H1 (cell line): ENCODE results near the gene CFAP100. TPM values are rescaled to one million over a fixed set of nuclear protein-coding genes. Genes with fewer than 3 reads are reported as not detected.

ENCODE experiments used
- CTCF ChIA-PET: fragments of 300-600 bp; sonication (Branson Sonifier 250); formaldehyde crosslinking; loops from one replicate; lab custom pipeline; 2021; ENCODE audit not compliant: partially characterized antibody; lab: Charles Lee
- POLR2A ChIA-PET: fragments of 300-600 bp; sonication (Branson Sonifier 250); formaldehyde crosslinking; loops from one replicate; lab custom pipeline; 2021; ENCODE audit warnings: inconsistent platforms; ENCODE audit not compliant: partially characterized antibody; lab: Charles Lee
- DNase-seq, 2 experiments: peaks; one replicate each; pipeline versions ENCODE4 v3.0.0 to v3.0.0-alpha.2; 2010 to 2022; ENCODE audit warnings: low spot score in 2 of 2, low read depth in 1 of 2, mixed read lengths in 1 of 2
- FAIRE-seq: peaks from 2 replicates; lab custom pipeline; 2011; peaks lifted over from hg19 to GRCh38; lab: Jason Lieb, UNC
- H2AFZ ChIP-seq: 2 replicates; pipeline ENCODE4 v1.8.1; 2012; ENCODE audit warnings: low read length, inconsistent platforms
- H2AK5ac ChIP-seq: 2 replicates; pipeline ENCODE4 v1.6.1; 2013; ENCODE audit warnings: low read depth, low read length
- H2BK120ac ChIP-seq: replicated peaks from 2 replicates; pipeline ENCODE3; 2013; ENCODE audit warnings: low read depth, low read length, inconsistent platforms
- H2BK12ac ChIP-seq: 2 replicates; pipeline ENCODE4 v1.6.1; 2013; ENCODE audit warnings: low read depth, low read length
- H2BK15ac ChIP-seq: 2 replicates; pipeline ENCODE4 v1.6.1; 2013; ENCODE audit warnings: low read length
- H2BK20ac ChIP-seq: 2 replicates; pipeline ENCODE4 v1.6.1; 2013; ENCODE audit warnings: low read length
- H2BK5ac ChIP-seq: 2 replicates; pipeline ENCODE4 v1.6.1; 2013; ENCODE audit warnings: low read depth, low read length
- H3K14ac ChIP-seq: 2 replicates; pipeline ENCODE4 v1.6.1; 2013; ENCODE audit warnings: inconsistent platforms; ENCODE audit not compliant: insufficient read length
- H3K18ac ChIP-seq: 2 replicates; pipeline ENCODE4 v1.6.1; 2013; ENCODE audit warnings: low read length; ENCODE audit errors: extremely low read depth
- H3K23ac ChIP-seq: 2 replicates; pipeline ENCODE4 v1.6.1; 2013; ENCODE audit warnings: inconsistent platforms; ENCODE audit not compliant: insufficient read length
- H3K23me2 ChIP-seq: 2 replicates; pipeline ENCODE4 v1.6.1; 2013; ENCODE audit warnings: low read depth, low read length
- H3K27ac ChIP-seq: 2 replicates; pipeline ENCODE4 v1.6.1; 2011; ENCODE audit warnings: low read depth, low read length, inconsistent platforms
- H3K27me3 ChIP-seq, 4 experiments: replicated peaks in 1 of 4; 1 replicate in 1 of 4; 2 replicates in 3 of 4; pipeline versions ENCODE4 v1.6.1 to v1.8.1; 2011 to 2013; ENCODE audit warnings: low read length in 3 of 4, mild to moderate bottlenecking in 3 of 4, inconsistent platforms in 2 of 4, mixed read lengths in 2 of 4, moderate library complexity in 1 of 4; ENCODE audit not compliant: control insufficient read depth in 3 of 4, insufficient read depth in 3 of 4; ENCODE audit errors: extremely low read depth in 1 of 4
- H3K36me3 ChIP-seq, 4 experiments: 2 replicates each; pipeline versions ENCODE4 v1.6.1 to v1.8.1; 2011 to 2013; ENCODE audit warnings: mild to moderate bottlenecking in 4 of 4, low read length in 3 of 4, moderate library complexity in 2 of 4, control low read depth in 1 of 4, inconsistent platforms in 1 of 4; ENCODE audit not compliant: insufficient read depth in 4 of 4, control insufficient read depth in 2 of 4
- H3K4ac ChIP-seq: replicated peaks from 2 replicates; pipeline ENCODE3; 2013; ENCODE audit warnings: low read length, low read depth, mixed read lengths, inconsistent platforms; ENCODE audit not compliant: insufficient read length
- H3K4me1 ChIP-seq, 4 experiments: replicated peaks in 1 of 4; 1 replicate in 1 of 4; 2 replicates in 3 of 4; pipeline versions ENCODE4 v1.6.1 to v1.8.1; 2011 to 2013; ENCODE audit warnings: low read length in 3 of 4, inconsistent platforms in 2 of 4, mixed read lengths in 1 of 4; ENCODE audit not compliant: insufficient read depth in 4 of 4, control insufficient read depth in 3 of 4
- H3K4me2 ChIP-seq, 2 experiments: 2 replicates each; pipeline versions ENCODE4 v1.6.1 to v1.8.1; 2011 to 2013; ENCODE audit warnings: low read depth in 2 of 2, low read length in 2 of 2, control low read depth in 1 of 2, inconsistent platforms in 1 of 2, mild to moderate bottlenecking in 1 of 2; ENCODE audit not compliant: insufficient read depth in 1 of 2
- H3K4me3 ChIP-seq, 4 experiments: fragments of 200-600, 300-600 bp in 1 of 4; sonication (generic), shearing (Covaris generic), sonication (Bioruptor Twin) in 1 of 4; 2 replicates each; pipeline versions ENCODE4 v1.5.1 to v1.8.1; 2011 to 2016; ENCODE audit warnings: low read length in 4 of 4, low read depth in 3 of 4, control low read depth in 2 of 4, inconsistent platforms in 2 of 4, mild to moderate bottlenecking in 2 of 4, mixed read lengths in 1 of 4, moderate library complexity in 1 of 4; ENCODE audit not compliant: insufficient read depth in 2 of 4; ENCODE audit errors: extremely low read depth in 1 of 4
- H3K56ac ChIP-seq: replicated peaks from 2 replicates; pipeline ENCODE3; 2013; ENCODE audit warnings: low read depth, mild to moderate bottlenecking, mixed read lengths, low read length, inconsistent platforms; ENCODE audit not compliant: insufficient read length
- H3K79me1 ChIP-seq: 2 replicates; pipeline ENCODE4 v1.6.1; 2013; ENCODE audit warnings: low read depth, low read length, control low read depth
- H3K79me2 ChIP-seq, 2 experiments: 2 replicates each; pipeline versions ENCODE4 v1.6.1 to v1.8.1; 2012 to 2013; ENCODE audit warnings: low read length in 2 of 2, mild to moderate bottlenecking in 2 of 2, inconsistent platforms in 1 of 2; ENCODE audit not compliant: insufficient read depth in 2 of 2, control insufficient read depth in 1 of 2
- H3K9ac ChIP-seq, 4 experiments: replicated peaks in 1 of 4; 1 replicate in 1 of 4; 2 replicates in 3 of 4; pipeline versions ENCODE4 v1.6.1 to v1.8.1; 2011 to 2013; ENCODE audit warnings: low read depth in 3 of 4, low read length in 3 of 4, control low read depth in 2 of 4, mild to moderate bottlenecking in 2 of 4, moderate library complexity in 2 of 4, inconsistent platforms in 1 of 4; ENCODE audit errors: extremely low read depth in 1 of 4
- H3K9me3 ChIP-seq, 2 experiments: 2 replicates each; pipeline versions ENCODE4 v1.6.1 to v1.8.1; 2012 to 2013; ENCODE audit warnings: mild to moderate bottlenecking in 2 of 2, moderate library complexity in 2 of 2, control low read depth in 1 of 2, inconsistent platforms in 1 of 2, low read depth in 1 of 2, low read length in 1 of 2, mixed read lengths in 1 of 2; ENCODE audit not compliant: insufficient read depth in 2 of 2
- H4K20me1 ChIP-seq, 2 experiments: replicated peaks in 1 of 2; 2 replicates each; pipeline versions ENCODE3 to v1.8.1; 2011 to 2013; ENCODE audit warnings: inconsistent platforms in 2 of 2, low read length in 2 of 2, mild to moderate bottlenecking in 1 of 2; ENCODE audit not compliant: insufficient read depth in 2 of 2, control insufficient read depth in 1 of 2
- H4K5ac ChIP-seq: 2 replicates; pipeline ENCODE4 v1.6.1; 2013; ENCODE audit warnings: low read length, low read depth, mixed read lengths, inconsistent platforms; ENCODE audit not compliant: insufficient read length
- H4K8ac ChIP-seq: 2 replicates; pipeline ENCODE4 v1.8.0; 2013; ENCODE audit warnings: mild to moderate bottlenecking, moderate library complexity, low read length, inconsistent platforms; ENCODE audit not compliant: insufficient read depth; ENCODE audit errors: extremely low read depth
- H4K91ac ChIP-seq: replicated peaks from 2 replicates; pipeline ENCODE3; 2013; ENCODE audit warnings: low read length, mixed read lengths, inconsistent platforms; ENCODE audit not compliant: insufficient read length
- WGBS, 2 experiments: shearing (Covaris generic) in 1 of 2; methylation state at CpG; one replicate each; pipeline versions ENCODE4 v1.1.6 to v1.1.7; 2013 to 2015; ENCODE audit warnings: low lambda C conversion rate in 2 of 2, mixed read lengths in 2 of 2, inconsistent platforms in 1 of 2, low coverage in 1 of 2, missing lambda C conversion rate in 1 of 2; ENCODE audit not compliant: insufficient replicate concordance in 2 of 2, insufficient coverage in 1 of 2, insufficient read length in 1 of 2; ENCODE audit errors: extremely low coverage in 1 of 2, missing lambda C conversion rate in 1 of 2; 5-methylcytosine and 5-hydroxymethylcytosine counted together
- polyA plus RNA-seq, 7 experiments: library from polyadenylated mRNA; depleted of rRNA in 3 of 7; stranded (reverse) in 5 of 7; unstranded in 2 of 7; fragments of >200 nt in 5 of 7; fragments of 200-250 nt in 2 of 7; gene quantifications; 1 replicate in 5 of 7; 2 replicates in 1 of 7; 4 replicates in 1 of 7; pipeline versions ENCODE4 v1.2.1 to v1.2.3, GENCODE V29; 2011 to 2013; ENCODE audit warnings: missing spikeins in 2 of 7, mixed read lengths in 2 of 7
- total RNA-seq: library from RNA; stranded (reverse); fragmentation: NEBNext Ultra II Directional; extraction: Animal tissue kit (Norgen Biotek cat#: 25700); gene quantifications from 2 replicates; pipeline ENCODE4 v1.2.1, GENCODE V29; 2021

CFAP100 gene
- total and polyA plus RNA-seq, 2 of the 8 experiments (the other 6 are each of a cell fraction or from before 2014, with no cell fraction given), result 0.17 TPM; not detected in 1

- Histone ChIP-seq H3K4me1 (peaks cover 0 to 15% (median 0%) of the 10 kb centered on the region in 4 experiments; a peak in 2 of 7 replicates), H2BK20ac (no peak overlapping the region), H3K9ac (no peak overlapping the region), H3K79me1 (no peaks in the 10 kb centered on the region), H3K9me3 (no peaks in the 10 kb centered on the region), H4K5ac (no peak overlapping the region), H3K4me2 (no peak overlapping the region), H3K23ac (no peak overlapping the region), H3K56ac (no peak overlapping the region), H3K36me3 (no peaks in the 10 kb centered on the region), H3K4ac (peak overlapping the region; percentile 72), H3K79me2 (no peaks in the 10 kb centered on the region), H4K20me1 (no peaks in the 10 kb centered on the region), H3K27ac (no peak overlapping the region), H3K4me3 (no peak overlapping the region), H3K18ac (peak overlapping the region; percentile 19), H3K14ac (no peak overlapping the region), H4K8ac (peak overlapping the region; percentile 28; the same call in 1 of the 2 replicates), H2BK120ac (no peak overlapping the region), H2BK12ac (peak overlapping the region; percentile 60; the same call in 1 of the 2 replicates), H2BK15ac (no peak overlapping the region), H2BK5ac (no peak overlapping the region), H3K27me3 (0 out of 7 replicates have a peak, but pooled peaks cover 0 to 1% (median 0%) of the 10 kb centered on the region in 4 experiments), H2AK5ac (0 out of 2 replicates have a peak overlapping the region, but pooled peaks have one; percentile 4), H3K23me2 (no peaks in the 10 kb centered on the region), H2AFZ (no peak overlapping the region), H4K91ac (peak overlapping the region; percentile 17)
- FAIRE-seq, result no peak
- 89% methylated on average over 12 of the region's 12 CpGs; no CpG with 5 or more reads in 1 of the 2 experiments for WGBS, 2 experiments
- no peak for DNase-seq
- POLR2A ChIA-PET, result no interaction called here
- CTCF ChIA-PET, result interaction anchor here (0.6 to 1.0 kb wide), 2 partner anchors 39 to 68 kb away, joined by 3 read pairs; no protein-coding TSS in a partner anchor
These were observed 8.1 kb downstream of the CFAP100 start for GRCh38 chr3:126402666-126403302.
